NB4 (cell line): ENCODE measurements around the gene TRMT11.
A peak's percentile ranks its signal among the peaks of the same experiment; 100 is the strongest.

Source experiments
- MYC ChIP-seq: IDR thresholded peaks from 2 replicates; pipeline ENCODE4 v1.6.1; 2011; ENCODE audit warnings: low read depth, low read length
- POLR2A ChIP-seq: IDR thresholded peaks from 2 replicates; pipeline ENCODE4 v1.6.1; 2011; ENCODE audit warnings: mild to moderate bottlenecking; ENCODE audit not compliant: insufficient read length; ENCODE audit errors: extremely low read depth
- TF ChIP-seq, protein P1 (sequence below): IDR thresholded peaks from one replicate; pipeline ENCODE4 v1.5.1; 2012; ENCODE audit warnings: low read depth, low read length
- TF ChIP-seq, protein P2 (sequence below): IDR thresholded peaks from 2 replicates; pipeline ENCODE4 v1.6.1; 2011; ENCODE audit warnings: low read depth, low read length

DNA sequence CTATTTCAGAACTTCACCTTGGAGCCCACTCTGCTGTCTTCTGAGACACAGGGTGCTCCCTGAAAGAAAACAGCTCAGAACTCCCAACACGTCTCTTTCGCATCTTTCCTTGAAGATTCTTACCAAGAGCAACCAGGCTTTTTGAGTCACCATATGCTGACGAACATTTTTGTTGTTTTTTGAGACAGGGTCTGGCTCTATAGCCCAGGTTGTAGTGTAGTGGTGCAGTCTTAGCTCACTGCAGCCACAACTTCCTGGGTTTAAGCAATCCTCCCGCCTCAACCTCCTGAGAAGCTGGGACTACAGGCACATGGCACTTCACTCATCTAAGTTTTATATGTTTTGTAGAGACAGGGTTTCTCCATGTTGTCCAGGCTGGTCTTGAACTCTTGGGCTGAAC lies 68.5 kb downstream of the TRMT11 start:
- TF ChIP-seq POLR2A (no peak), MYC (0 out of 2 replicates have a peak, but pooled peaks have one; percentile 18)
- TF ChIP-seq, protein P1, sequence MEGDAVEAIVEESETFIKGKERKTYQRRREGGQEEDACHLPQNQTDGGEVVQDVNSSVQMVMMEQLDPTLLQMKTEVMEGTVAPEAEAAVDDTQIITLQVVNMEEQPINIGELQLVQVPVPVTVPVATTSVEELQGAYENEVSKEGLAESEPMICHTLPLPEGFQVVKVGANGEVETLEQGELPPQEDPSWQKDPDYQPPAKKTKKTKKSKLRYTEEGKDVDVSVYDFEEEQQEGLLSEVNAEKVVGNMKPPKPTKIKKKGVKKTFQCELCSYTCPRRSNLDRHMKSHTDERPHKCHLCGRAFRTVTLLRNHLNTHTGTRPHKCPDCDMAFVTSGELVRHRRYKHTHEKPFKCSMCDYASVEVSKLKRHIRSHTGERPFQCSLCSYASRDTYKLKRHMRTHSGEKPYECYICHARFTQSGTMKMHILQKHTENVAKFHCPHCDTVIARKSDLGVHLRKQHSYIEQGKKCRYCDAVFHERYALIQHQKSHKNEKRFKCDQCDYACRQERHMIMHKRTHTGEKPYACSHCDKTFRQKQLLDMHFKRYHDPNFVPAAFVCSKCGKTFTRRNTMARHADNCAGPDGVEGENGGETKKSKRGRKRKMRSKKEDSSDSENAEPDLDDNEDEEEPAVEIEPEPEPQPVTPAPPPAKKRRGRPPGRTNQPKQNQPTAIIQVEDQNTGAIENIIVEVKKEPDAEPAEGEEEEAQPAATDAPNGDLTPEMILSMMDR: no peak
- TF ChIP-seq, protein P2, sequence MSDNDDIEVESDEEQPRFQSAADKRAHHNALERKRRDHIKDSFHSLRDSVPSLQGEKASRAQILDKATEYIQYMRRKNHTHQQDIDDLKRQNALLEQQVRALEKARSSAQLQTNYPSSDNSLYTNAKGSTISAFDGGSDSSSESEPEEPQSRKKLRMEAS: no peak; the same call in 1 of the 2 replicates
